SK-N-SH (cell line): ENCODE data around the gene PLEKHG5. TPM values are rescaled to one million over a fixed set of nuclear protein-coding genes. Genes with fewer than 3 reads are reported as not detected.

Source experiments
- CTCF ChIA-PET: fragments of 300-600, 350-600 bp; formaldehyde crosslinking; extraction: SDS; loops from one replicate; lab custom pipeline; 2021; lab: Yijun Ruan, JAX
- POLR2A ChIA-PET: fragments of 350-600 bp; sonication (Branson Sonifier 250); formaldehyde crosslinking; extraction: SDS; loops from one replicate; lab custom pipeline; 2020; ENCODE audit warnings: antibody characterized with exemption, inconsistent platforms; lab: Yijun Ruan, JAX
- DNase-seq: peaks from one replicate; pipeline ENCODE4 v3.0.0; 2012
- H2AFZ ChIP-seq: fragments of 200-600 bp; sonication (generic); 2 replicates; pipeline ENCODE4 v1.8.1; 2016; ENCODE audit warnings: antibody characterized with exemption, mild to moderate bottlenecking, low read depth
- H3F3A ChIP-seq: fragments of 200-600 bp; sonication (generic); replicated peaks from 2 replicates; pipeline ENCODE3; 2016; ENCODE audit warnings: antibody characterized with exemption, mild to moderate bottlenecking; ENCODE audit not compliant: insufficient read depth
- H3K27ac ChIP-seq, 2 experiments: fragments of 200-500 bp in 1 of 2; fragments of 200-600 bp in 1 of 2; sonication (Bioruptor generic) in 1 of 2; sonication (generic), shearing (Covaris generic) in 1 of 2; 2 replicates each; pipeline versions ENCODE4 v1.5.1 to v1.6.1; 2014 to 2016; ENCODE audit warnings: low read depth in 2 of 2, inconsistent platforms in 1 of 2, low read length in 1 of 2, mild to moderate bottlenecking in 1 of 2, mixed read lengths in 1 of 2
- H3K27me3 ChIP-seq: fragments of 200-600 bp; sonication (generic), shearing (Covaris generic); 2 replicates; pipeline ENCODE4 v1.6.1; 2016; ENCODE audit warnings: mixed run types; ENCODE audit not compliant: insufficient read depth
- H3K36me3 ChIP-seq, 2 experiments: fragments of 200-500 bp in 1 of 2; fragments of 200-600 bp in 1 of 2; sonication (Bioruptor generic) in 1 of 2; sonication (generic) in 1 of 2; replicated peaks in 1 of 2; 2 replicates each; pipeline versions ENCODE3 to v1.5.1; 2014 to 2016; ENCODE audit warnings: low read length in 1 of 2, mild to moderate bottlenecking in 1 of 2; ENCODE audit not compliant: insufficient read depth in 2 of 2, control insufficient read depth in 1 of 2
- H3K4me1 ChIP-seq, 2 experiments: fragments of 200-500 bp in 1 of 2; fragments of 200-600 bp in 1 of 2; sonication (Bioruptor generic) in 1 of 2; sonication (generic), shearing (Covaris generic) in 1 of 2; 2 replicates each; pipeline versions ENCODE4 v1.5.1 to v1.6.1; 2014 to 2016; ENCODE audit warnings: low read depth in 1 of 2, low read length in 1 of 2, mixed run types in 1 of 2; ENCODE audit not compliant: insufficient read depth in 2 of 2, control insufficient read depth in 1 of 2
- H3K4me2 ChIP-seq: fragments of 200-600 bp; sonication (generic), shearing (Covaris generic); 2 replicates; pipeline ENCODE4 v1.6.1; 2017; ENCODE audit warnings: mixed run types
- H3K4me3 ChIP-seq, 2 experiments: fragments of 200-500 bp in 1 of 2; fragments of 200-600 bp in 1 of 2; sonication (Bioruptor generic) in 1 of 2; sonication (generic), shearing (Covaris generic) in 1 of 2; 2 replicates each; pipeline versions ENCODE4 v1.5.1 to v1.8.1; 2014 to 2016; ENCODE audit warnings: low read depth in 2 of 2, inconsistent platforms in 1 of 2, low read length in 1 of 2, mild to moderate bottlenecking in 1 of 2, mixed read lengths in 1 of 2, moderate library complexity in 1 of 2
- H3K79me2 ChIP-seq: fragments of 200-600 bp; sonication (generic); 2 replicates; pipeline ENCODE4 v1.8.1; 2017; ENCODE audit warnings: mild to moderate bottlenecking; ENCODE audit not compliant: insufficient read depth
- H3K9ac ChIP-seq: fragments of 200-600 bp; sonication (generic); 2 replicates; pipeline ENCODE4 v1.6.1; 2017; ENCODE audit warnings: mixed run types
- H3K9me2 ChIP-seq: fragments of 200-600 bp; sonication (generic); 2 replicates; pipeline ENCODE4 v1.6.1; 2017; ENCODE audit warnings: mixed run types
- H3K9me3 ChIP-seq: fragments of 200-600 bp; sonication (generic); 2 replicates; pipeline ENCODE4 v1.6.1; 2017; ENCODE audit warnings: mixed run types, mild to moderate bottlenecking, moderate library complexity
- H4K20me1 ChIP-seq: fragments of 200-600 bp; sonication (generic); 2 replicates; pipeline ENCODE4 v1.6.1; 2017; ENCODE audit warnings: mild to moderate bottlenecking, mixed run types; ENCODE audit not compliant: insufficient read depth
- CTCF ChIP-seq: fragments of 200-600 bp; sonication (generic); IDR thresholded peaks from 2 replicates; pipeline ENCODE4 v1.6.1; 2017; ENCODE audit warnings: antibody characterized with exemption, mild to moderate bottlenecking, moderate library complexity
- EP300 ChIP-seq, 2 experiments: IDR thresholded peaks; 2 replicates each; pipeline versions ENCODE4 v1.4.0 to v1.6.1; 2012; ENCODE audit warnings: borderline replicate concordance in 1 of 2, low read depth in 1 of 2, low read length in 1 of 2
- RAD21 ChIP-seq: IDR thresholded peaks from 2 replicates; pipeline ENCODE4 v1.6.1; 2012; ENCODE audit warnings: mild to moderate bottlenecking, low read length
- SMC3 ChIP-seq: IDR thresholded peaks from 2 replicates; pipeline ENCODE4 v1.6.1; 2012; ENCODE audit warnings: low read depth, low read length, improper control_type of control experiment
- ZBTB33 ChIP-seq: IDR thresholded peaks from 2 replicates; pipeline ENCODE4 v1.4.0; 2012; ENCODE audit warnings: low read depth, borderline replicate concordance
- WGBS: methylation state at CpG from one replicate; pipeline ENCODE4 v1.1.6; 2017; ENCODE audit warnings: low lambda C conversion rate; 5-methylcytosine and 5-hydroxymethylcytosine counted together
- polyA plus RNA-seq, 3 experiments: library from polyadenylated mRNA; depleted of rRNA; stranded (reverse); fragments of >200 nt; gene quantifications; 2 replicates each; pipeline ENCODE4 v1.2.3, GENCODE V29; 2012
- TF ChIP-seq, protein P1 (sequence below): IDR thresholded peaks from 2 replicates; pipeline ENCODE4; 2012

PLEKHG5 gene
- polyA plus RNA-seq, 1 of the 3 experiments (the other 2 are of a cell fraction): 14.9 TPM

DNA sequence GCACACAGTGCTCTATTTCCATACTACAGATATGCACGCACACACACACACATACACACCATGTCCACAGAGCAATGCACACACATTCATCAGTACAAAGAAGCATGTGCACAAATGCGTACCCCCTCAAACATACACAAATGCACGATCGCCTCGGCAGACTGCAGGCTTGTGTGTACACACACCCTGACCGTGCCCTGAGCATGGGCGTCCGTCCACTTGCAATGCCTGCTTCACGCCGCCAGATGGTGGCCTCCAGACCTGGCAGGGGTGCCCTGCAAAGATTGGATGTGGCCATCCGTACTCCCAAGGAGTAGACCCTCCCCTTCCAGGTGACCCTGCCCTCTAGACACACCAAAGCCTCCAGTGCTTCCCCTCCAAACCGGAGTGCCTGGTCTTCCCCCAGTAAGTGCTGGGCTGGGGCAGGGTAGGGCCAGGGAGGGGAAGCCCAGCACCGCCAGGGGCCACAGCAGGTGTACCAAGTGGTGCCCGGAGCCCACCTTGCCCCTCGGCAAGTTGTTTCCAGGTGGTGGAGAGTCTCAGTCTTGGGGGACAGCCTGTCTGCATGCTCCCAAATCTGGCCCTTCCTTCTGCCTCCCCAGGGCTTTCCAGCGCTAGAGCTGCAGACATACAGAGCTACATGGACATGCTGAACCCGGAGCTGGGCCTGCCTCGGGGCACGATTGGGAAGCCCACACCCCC, 46.3 kb downstream of the PLEKHG5 start:
- POLR2A ChIA-PET: no interaction called here
- H3K4me1 ChIP-seq: no peaks in the 10 kb centered on the region; a peak in 1 of 4 replicates

More for the DNA sequence above, 46.3 kb downstream of the PLEKHG5 start:
- H3K27me3 ChIP-seq: peaks cover 28% of the 10 kb centered on the region
- no peak overlapping the region for H3K27ac ChIP-seq
- no peaks in the 10 kb centered on the region for H3K36me3 ChIP-seq
- H3K79me2 ChIP-seq: no peaks in the 10 kb centered on the region
- WGBS: 20% methylated on average over 7 of the region's 19 CpGs
- peaks cover 3% of the 10 kb centered on the region for H3F3A ChIP-seq
- no peaks in the 10 kb centered on the region for H3K9me3 ChIP-seq
- no peak overlapping the region for H3K9ac ChIP-seq
- H3K4me2 ChIP-seq: no peak overlapping the region
- no peak overlapping the region for H2AFZ ChIP-seq
- no peaks in the 10 kb centered on the region for H3K9me2 ChIP-seq
- TF ChIP-seq SMC3 (peak; percentile 61), ZBTB33 (no peak), RAD21 (peak; percentile 45), CTCF (peak; percentile 56), EP300 (IDR thresholded peaks at IDR 0.05; ENCODE audit: borderline replicate concordance in 1 of 2, low read depth in 1 of 2, low read length in 1 of 2) (no peak)
- TF ChIP-seq, protein P1, sequence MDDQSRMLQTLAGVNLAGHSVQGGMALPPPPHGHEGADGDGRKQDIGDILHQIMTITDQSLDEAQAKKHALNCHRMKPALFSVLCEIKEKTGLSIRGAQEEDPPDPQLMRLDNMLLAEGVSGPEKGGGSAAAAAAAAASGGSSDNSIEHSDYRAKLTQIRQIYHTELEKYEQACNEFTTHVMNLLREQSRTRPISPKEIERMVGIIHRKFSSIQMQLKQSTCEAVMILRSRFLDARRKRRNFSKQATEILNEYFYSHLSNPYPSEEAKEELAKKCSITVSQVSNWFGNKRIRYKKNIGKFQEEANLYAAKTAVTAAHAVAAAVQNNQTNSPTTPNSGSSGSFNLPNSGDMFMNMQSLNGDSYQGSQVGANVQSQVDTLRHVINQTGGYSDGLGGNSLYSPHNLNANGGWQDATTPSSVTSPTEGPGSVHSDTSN: no peak
- DNase-seq: peak; percentile 71
- H4K20me1 ChIP-seq: no peaks in the 10 kb centered on the region
- CTCF ChIA-PET: interaction anchor here (0.7 to 13.6 kb wide), 11 partner anchors 9 to 201 kb away, joined by 3 to 290 read pairs (median 3); partner anchors contain the start of genes ESPN and HES2
- no peak overlapping the region for H3K4me3 ChIP-seq
